OCI-LY1 (cell line): ENCODE measurements around the gene NOX3.
"Not testable (repeated sequence)": the region's sequence is repeated elsewhere in the genome, so short reads cannot be mapped to it uniquely, and the experiment has no call there.

ENCODE experiments used
- CTCF ChIP-seq: fragments of 200-600 bp; sonication (generic), shearing (Covaris generic); IDR thresholded peaks from 2 replicates; pipeline ENCODE4 v1.5.1; 2017; ENCODE audit warnings: mild to moderate bottlenecking, antibody characterized with exemption, low read length, moderate library complexity, mixed read lengths
- EZH2 ChIP-seq: fragments of 200-600 bp; sonication (generic), shearing (Covaris generic); IDR thresholded peaks from 2 replicates; pipeline ENCODE4 v1.8.0; 2017; ENCODE audit warnings: borderline replicate concordance, mixed run types, mild to moderate bottlenecking, antibody characterized with exemption, low read length, moderate library complexity, mixed read lengths

- not testable (repeated sequence) for TF ChIP-seq CTCF, EZH2
These were observed 32.6 kb upstream of the NOX3 start for GRCh38 chr6:155488197-155488596.
